ENCODE results near the gene CPN1.

Gene CPN1

DNA sequence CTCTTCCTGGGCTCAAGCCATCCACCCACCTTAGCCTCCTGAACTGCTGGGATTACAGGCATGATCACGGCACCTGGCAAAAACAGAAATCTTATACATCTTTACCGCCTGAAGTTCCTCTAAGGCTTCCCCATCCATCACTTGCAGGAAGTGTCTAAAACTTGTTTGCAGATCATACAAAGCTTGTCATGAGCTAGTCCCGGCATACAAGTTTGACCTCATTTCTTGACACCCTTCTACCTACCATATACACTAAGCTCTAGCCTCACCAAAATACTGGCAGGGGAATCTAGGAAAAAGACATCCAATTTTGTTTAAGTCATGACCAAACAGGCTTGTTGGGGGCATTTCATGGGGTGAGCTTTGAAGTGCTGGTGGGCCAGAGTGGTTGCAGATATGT lies 86.4 kb downstream of the CPN1 start:
- DNase-seq = no peak

DNA sequence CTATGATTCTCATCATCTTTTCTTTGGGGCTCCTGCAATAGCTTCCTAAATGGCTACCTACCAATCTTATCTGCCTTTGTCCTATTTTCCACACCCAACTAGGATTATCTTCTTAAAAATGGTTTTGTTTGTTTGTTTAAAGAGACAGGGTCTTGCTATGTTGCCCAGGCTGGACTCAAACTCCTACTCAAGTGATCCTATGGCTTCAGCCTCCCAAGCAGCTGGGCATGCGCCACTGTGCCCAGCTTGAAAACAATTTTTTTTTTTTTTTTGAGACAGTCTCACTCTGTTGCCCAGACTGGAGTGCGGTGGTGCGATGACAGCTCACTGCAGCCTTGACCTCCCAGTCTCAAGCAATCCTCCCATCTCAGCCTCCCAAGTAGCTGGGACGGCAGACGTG lies 86.9 kb downstream of the CPN1 start:
- DNase-seq = no peak

DNA sequence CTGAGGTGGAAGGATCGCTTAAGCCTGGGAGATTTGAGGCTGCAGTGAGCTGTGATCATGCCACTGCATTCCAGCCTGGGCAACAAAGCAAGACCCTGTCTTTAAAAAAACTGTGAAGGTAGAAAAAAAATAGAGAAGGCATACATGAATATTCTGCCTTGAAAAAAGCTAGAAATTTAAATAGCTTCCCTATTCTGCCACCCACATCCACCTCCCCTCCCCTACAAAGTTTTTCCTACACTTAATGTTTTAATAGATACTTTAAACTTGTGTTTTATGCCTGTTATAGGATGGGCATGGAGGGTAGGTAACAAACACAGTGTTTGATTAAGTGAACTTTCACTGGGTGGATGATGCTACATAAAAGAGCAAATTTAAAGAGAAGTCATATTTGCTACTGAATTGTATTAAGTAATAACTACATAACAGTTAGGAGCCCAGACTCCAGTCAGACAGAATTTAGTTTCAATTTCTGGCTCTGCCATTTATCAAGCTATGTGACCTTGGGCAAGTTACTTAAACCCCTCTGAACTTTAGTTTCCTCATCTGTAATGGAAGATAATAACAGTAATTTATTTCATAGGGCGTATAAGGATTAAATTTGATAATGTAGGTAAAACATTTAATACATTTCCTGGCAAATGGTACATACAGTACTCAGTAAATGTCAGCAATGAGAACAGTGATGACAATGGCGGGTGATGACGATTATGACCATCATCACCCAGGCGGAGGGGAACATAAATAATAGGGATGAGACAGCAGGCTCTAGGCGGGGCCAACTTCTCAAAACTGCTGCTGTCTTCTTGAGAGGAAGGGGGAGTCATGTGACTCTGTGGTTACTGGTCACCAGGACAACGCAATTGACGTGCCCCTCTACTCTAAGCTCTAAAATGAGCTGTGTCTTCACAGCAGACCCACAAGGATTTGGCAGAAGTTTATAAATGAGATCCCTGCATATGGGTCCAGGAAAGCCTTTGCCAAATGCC lies 87.7 kb downstream of the CPN1 start:
- DNase-seq = peak; percentile 6

Measured in T-helper 9 cell (primary cell).